HEK293T (cell line): ENCODE measurements around the gene MEI1.

Source experiments
- CTCF ChIA-PET: fragments of 350-600 bp; formaldehyde crosslinking; extraction: SDS; loops from one replicate; lab custom pipeline; 2021; ENCODE audit warnings: antibody characterized with exemption, inconsistent platforms; lab: Yijun Ruan, JAX
- POLR2A ChIA-PET: fragments of 350-600 bp; formaldehyde crosslinking; extraction: SDS; loops from one replicate; lab custom pipeline; 2020; ENCODE audit warnings: antibody characterized with exemption, inconsistent platforms; lab: Yijun Ruan, JAX
- DNase-seq: peaks from one replicate; pipeline ENCODE4 v3.0.0; 2012; ENCODE audit warnings: mixed read lengths; ENCODE audit errors: extremely low spot score
- ARNT ChIP-seq: fragments of 450-650 bp; IDR thresholded peaks from 2 replicates; pipeline ENCODE4 v1.6.1; 2017; ENCODE audit warnings: mild to moderate bottlenecking
- BHLHE40 ChIP-seq: fragments of 450-650 bp; IDR thresholded peaks from 2 replicates; pipeline ENCODE4 v1.6.1; 2016; ENCODE audit warnings: mild to moderate bottlenecking, moderate library complexity, borderline replicate concordance
- CTBP1 ChIP-seq: fragments of 450-650 bp; IDR thresholded peaks from 2 replicates; pipeline ENCODE4 v1.6.1; 2016; ENCODE audit warnings: borderline replicate concordance
- ELF4 ChIP-seq: fragments of 450-650 bp; IDR thresholded peaks from 2 replicates; pipeline ENCODE4 v1.6.1; 2017; ENCODE audit warnings: antibody characterized with exemption
- FOXA1 ChIP-seq: fragments of 450-650 bp; IDR thresholded peaks from 2 replicates; pipeline ENCODE4 v1.6.1; 2016; ENCODE audit warnings: mild to moderate bottlenecking
- FOXK2 ChIP-seq: fragments of 450-650 bp; IDR thresholded peaks from 2 replicates; pipeline ENCODE4 v1.6.1; 2016; ENCODE audit warnings: mild to moderate bottlenecking
- FOXM1 ChIP-seq: fragments of 450-650 bp; IDR thresholded peaks from 2 replicates; pipeline ENCODE4 v1.6.1; 2017; ENCODE audit warnings: mild to moderate bottlenecking, borderline replicate concordance
- HDGF ChIP-seq: fragments of 450-650 bp; IDR thresholded peaks from 2 replicates; pipeline ENCODE4 v1.6.1; 2017; ENCODE audit warnings: antibody characterized with exemption, borderline replicate concordance
- L3MBTL2 ChIP-seq: fragments of 450-650 bp; conservative IDR thresholded peaks from 2 replicates; pipeline ENCODE4 v1.6.1; 2016; ENCODE audit warnings: mild to moderate bottlenecking
- LEF1 ChIP-seq: fragments of 450-650 bp; IDR thresholded peaks from 2 replicates; pipeline ENCODE4 v1.6.1; 2017; ENCODE audit warnings: mild to moderate bottlenecking, borderline replicate concordance
- NFRKB ChIP-seq: fragments of 450-650 bp; IDR thresholded peaks from 2 replicates; pipeline ENCODE4 v1.6.1; 2016; ENCODE audit warnings: mild to moderate bottlenecking, moderate library complexity
- PKNOX1 ChIP-seq: fragments of 450-650 bp; IDR thresholded peaks from 2 replicates; pipeline ENCODE4 v1.6.1; 2016
- SP1 ChIP-seq: fragments of 450-650 bp; IDR thresholded peaks from 2 replicates; pipeline ENCODE4 v1.6.1; 2017
- SUZ12 ChIP-seq: fragments of 450-650 bp; IDR thresholded peaks from 2 replicates; pipeline ENCODE4 v1.6.1; 2016; ENCODE audit warnings: mild to moderate bottlenecking
- TARDBP ChIP-seq: fragments of 450-650 bp; IDR thresholded peaks from 2 replicates; pipeline ENCODE4 v1.6.1; 2016
- ZNF384 ChIP-seq: fragments of 450-650 bp; IDR thresholded peaks from 2 replicates; pipeline ENCODE4 v1.6.1; 2016

The MEI1 gene

DNA sequence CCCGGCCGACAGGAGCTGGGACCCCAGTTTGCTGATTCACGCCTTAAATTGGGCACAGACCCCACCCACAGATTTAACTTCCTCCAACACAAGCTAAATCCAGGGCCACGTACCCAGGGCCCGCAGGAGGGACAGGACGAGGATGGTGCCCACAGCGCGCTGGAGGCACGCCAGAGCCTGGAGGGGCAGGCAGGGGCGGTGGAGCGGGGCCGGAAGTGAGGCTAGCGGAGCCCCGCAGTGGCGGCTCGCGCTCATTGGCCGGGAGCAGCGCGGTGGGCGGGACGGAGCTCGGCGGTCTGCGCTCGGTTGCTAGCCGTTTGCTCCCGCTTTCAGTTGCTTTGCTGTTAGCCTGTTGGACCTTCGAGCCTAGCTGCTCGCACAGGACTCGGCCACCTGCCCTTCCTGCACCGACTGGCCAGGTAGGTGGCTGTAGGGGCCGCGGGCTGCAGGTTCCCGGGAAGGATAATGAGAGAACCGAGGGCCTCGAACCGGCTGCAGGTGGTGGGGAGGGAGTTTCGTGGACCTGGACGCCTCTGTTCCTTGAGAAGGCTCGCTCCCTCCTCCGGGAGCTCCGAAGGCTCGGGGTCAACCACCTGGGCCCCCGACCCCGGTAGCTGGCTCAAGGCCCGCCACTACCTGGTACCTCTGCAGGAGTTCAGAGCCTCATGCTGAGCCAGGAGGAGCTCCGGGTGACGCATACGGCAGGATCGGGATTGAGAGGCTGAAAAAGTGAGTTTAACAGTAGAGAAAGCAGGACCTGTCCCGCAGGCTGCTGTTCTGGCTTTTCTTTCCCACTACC, 101.2 kb downstream of the MEI1 start, which contains the start of gene CCDC134:
TSS of gene CCDC134 (plus strand) at position 332 of the 799 bp plus-strand sequence. CDS start 8,212 bp downstream, outside the sequence.
- CTCF ChIA-PET, result interaction anchor here (0.9 to 3.1 kb wide), 5 partner anchors 38 to 140 kb away, joined by 3 to 22 read pairs (median 4); no protein-coding TSS in a partner anchor
- POLR2A ChIA-PET, result interaction anchor here (0.6 to 2.8 kb wide), 56 partner anchors 8 to 1999 kb away, joined by 3 to 35 read pairs (median 4); partner anchors contain the start of genes CENPM, MEI1, SNU13 and SREBF2
- TF ChIP-seq ELF4 (peak; percentile 72; the same call in 1 of the 2 replicates), L3MBTL2 (peak; percentile 77), PKNOX1 (no peak)
- DNase-seq, result peak; percentile 97

- TF ChIP-seq BHLHE40 (no peak), FOXA1 (no peak), PKNOX1 (no peak), SP1 (no peak), FOXM1 (no peak), TARDBP (no peak), CTBP1 (no peak), SUZ12 (no peak), L3MBTL2 (no peak), ELF4 (no peak), ARNT (no peak), HDGF (no peak), LEF1 (no peak), FOXK2 (no peak), ZNF384 (no peak), NFRKB (no peak)
- no peak for DNase-seq
- ChIA-PET POLR2A (interaction anchor here (0.7 to 2.8 kb wide), 40 partner anchors 9 to 391 kb away, joined by 3 to 35 read pairs (median 6); partner anchors contain the start of genes MEI1, SNU13 and SREBF2), CTCF (interaction anchor here (0.9 to 3.1 kb wide), 3 partner anchors 39 to 104 kb away, joined by 4 to 22 read pairs (median 4); no protein-coding TSS in a partner anchor)
Measured at GRCh38 chr22:41801147-41801819, 102.0 kb downstream of the MEI1 start.

DNA sequence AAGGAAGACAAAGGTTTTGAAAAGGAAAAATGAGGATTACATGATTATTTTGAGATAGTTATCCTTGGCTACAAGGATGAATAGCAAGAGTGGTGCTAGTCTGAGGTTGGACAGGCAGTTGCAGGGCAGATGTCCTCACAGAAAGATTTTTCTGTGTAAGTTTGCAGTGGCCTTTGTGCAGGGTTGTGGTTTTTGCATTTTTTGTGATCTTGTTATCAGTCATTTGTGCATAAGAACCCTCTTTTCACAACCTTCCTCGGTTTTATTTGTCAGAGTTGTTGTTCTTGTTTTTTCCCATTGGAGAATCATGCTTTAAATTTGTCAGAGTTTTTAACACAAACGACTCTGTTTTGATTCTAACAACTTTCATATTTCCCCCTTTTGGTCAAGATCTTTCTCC, 102.6 kb downstream of the MEI1 start:
- TF ChIP-seq CTBP1, result no peak
- no peak for TF ChIP-seq SP1
- no peak for TF ChIP-seq ARNT
- TF ChIP-seq L3MBTL2, result no peak
- TF ChIP-seq ZNF384, result no peak
- TF ChIP-seq SUZ12, result no peak
- no peak for TF ChIP-seq NFRKB
- no peak for TF ChIP-seq PKNOX1
- no peak for TF ChIP-seq FOXK2
- no peak for TF ChIP-seq FOXM1
- TF ChIP-seq LEF1, result no peak
- no peak for TF ChIP-seq BHLHE40
- no peak for TF ChIP-seq FOXA1
- TF ChIP-seq TARDBP, result no peak
- no peak for TF ChIP-seq HDGF
- CTCF ChIA-PET, result interaction anchor here (3.1 kb wide), 1 partner anchor 104 kb away, joined by 22 read pairs; no protein-coding TSS in a partner anchor
- POLR2A ChIA-PET, result interaction anchor here (1.4 to 2.8 kb wide), 9 partner anchors 8 to 135 kb away, joined by 4 to 35 read pairs (median 12); partner anchors contain the start of genes MEI1 and SREBF2
- no peak for DNase-seq

GRCh38 chr22:41805639-41806038, 106.3 kb downstream of the MEI1 start:
- DNase-seq, result no peak
- TF ChIP-seq ARNT (no peak), FOXA1 (no peak), FOXM1 (no peak), L3MBTL2 (no peak), FOXK2 (no peak), NFRKB (no peak), LEF1 (no peak), ELF4 (no peak), SP1 (no peak), HDGF (no peak), SUZ12 (no peak), PKNOX1 (no peak), CTBP1 (no peak), ZNF384 (no peak), BHLHE40 (no peak), TARDBP (no peak)
- POLR2A ChIA-PET, result interaction anchor here (1.3 kb wide), 1 partner anchor 27 kb away, joined by 3 read pairs; the partner anchor contains the start of gene SREBF2
- CTCF ChIA-PET, result no interaction called here
